HCT116 (cell line): Measurements from ENCODE around the gene EEF2KMT. TPM values are rescaled to one million over a fixed set of nuclear protein-coding genes. Genes with fewer than 3 reads are reported as not detected.

ENCODE experiments used
- ATAC-seq: fragments of 200-7000 bp; cut with Tn5 transposase; 2 replicates; pipeline ENCODE4 v1.9.1; 2020; ENCODE audit warnings: mild to moderate bottlenecking, moderate library complexity
- BruUV-seq: library from RNA; stranded (reverse); fragments of 400-500 nt; replicated peaks from 2 replicates; lab custom pipeline; 2021; lab: Mats Ljungman, UMichigan
- CTCF ChIA-PET: fragments of 300-600 bp; sonication (Branson Sonifier 250); formaldehyde crosslinking; loops from one replicate; lab custom pipeline; 2021; ENCODE audit warnings: antibody characterized with exemption; lab: Charles Lee
- POLR2A ChIA-PET: fragments of 300-600, 350-600 bp; sonication (Branson Sonifier 250); formaldehyde crosslinking; loops from one replicate; lab custom pipeline; 2021; ENCODE audit warnings: antibody characterized with exemption; lab: Charles Lee
- RAD21 ChIA-PET, 2 experiments: fragments of 300-600 bp; sonication (Branson Sonifier 250); formaldehyde crosslinking; loops; one replicate each; lab custom pipeline; 2023; ENCODE audit warnings: low total read pairs in 2 of 2; ENCODE audit not compliant: uncharacterized antibody in 2 of 2, unreplicated experiment in 2 of 2, low non-redundant PET in 1 of 2; lab: Charles Lee
- DNase-seq: peaks from one replicate; pipeline ENCODE4 v3.0.0-alpha.2; 2010; ENCODE audit warnings: low read depth, low spot score
- H2AFZ ChIP-seq: fragments of 200-600 bp; shearing (Covaris generic), sonication (generic); 2 replicates; pipeline ENCODE4 v1.6.1; 2017; ENCODE audit warnings: low read depth, mixed run types, mixed read lengths, antibody characterized with exemption, low read length; ENCODE audit not compliant: poor library complexity, severe bottlenecking
- H3K27ac ChIP-seq: 2 replicates; pipeline ENCODE4 v1.5.1; 2012; ENCODE audit warnings: low read depth, low read length
- H3K27me3 ChIP-seq: fragments of 200-600 bp; sonication (generic); 2 replicates; pipeline ENCODE4 v1.6.1; 2016; ENCODE audit warnings: mixed run types, low read length, mixed read lengths; ENCODE audit not compliant: insufficient read depth
- H3K36me3 ChIP-seq, 2 experiments: fragments of 200-500 bp in 1 of 2; fragments of 200-600 bp in 1 of 2; sonication (Bioruptor generic) in 1 of 2; sonication (generic) in 1 of 2; 2 replicates each; pipeline versions ENCODE4 v1.5.1 to v1.6.1; 2014 to 2016; ENCODE audit warnings: low read length in 2 of 2, inconsistent platforms in 1 of 2, mixed read lengths in 1 of 2, mixed run types in 1 of 2; ENCODE audit not compliant: insufficient read depth in 2 of 2, control insufficient read depth in 1 of 2
- H3K4me1 ChIP-seq, 2 experiments: fragments of 200-600 bp in 1 of 2; sonication (generic) in 1 of 2; 2 replicates each; pipeline versions ENCODE4 v1.5.1 to v1.6.1; 2012 to 2017; ENCODE audit warnings: low read length in 2 of 2, inconsistent platforms in 1 of 2, mild to moderate bottlenecking in 1 of 2, mixed read lengths in 1 of 2, mixed run types in 1 of 2, moderate library complexity in 1 of 2; ENCODE audit not compliant: insufficient read depth in 2 of 2, control insufficient read depth in 1 of 2
- H3K4me2 ChIP-seq: fragments of 200-600 bp; sonication (generic); 2 replicates; pipeline ENCODE4 v1.6.1; 2017; ENCODE audit warnings: mixed run types, low read length, mixed read lengths
- H3K4me3 ChIP-seq, 2 experiments: fragments of 200-600 bp in 1 of 2; sonication (generic) in 1 of 2; replicated peaks in 1 of 2; 2 replicates each; pipeline ENCODE4 v1.5.1; 2011 to 2016; ENCODE audit warnings: low read length in 2 of 2, control low read depth in 1 of 2, low read depth in 1 of 2, mild to moderate bottlenecking in 1 of 2, mixed read lengths in 1 of 2, mixed run types in 1 of 2
- H3K79me2 ChIP-seq: fragments of 200-600 bp; sonication (generic); 2 replicates; pipeline ENCODE4 v1.6.1; 2017; ENCODE audit warnings: mild to moderate bottlenecking, mixed run types, low read length, moderate library complexity, mixed read lengths; ENCODE audit not compliant: insufficient read depth
- H3K9ac ChIP-seq: fragments of 200-600 bp; sonication (generic); 2 replicates; pipeline ENCODE4 v1.6.1; 2016; ENCODE audit warnings: low read length, mixed read lengths
- H3K9me2 ChIP-seq: fragments of 200-600 bp; sonication (generic), shearing (Covaris generic); 2 replicates; pipeline ENCODE4 v1.6.1; 2017; ENCODE audit warnings: mixed run types, mild to moderate bottlenecking, moderate library complexity; ENCODE audit not compliant: insufficient read depth
- H3K9me3 ChIP-seq, 2 experiments: fragments of 200-500 bp in 1 of 2; fragments of 200-600 bp in 1 of 2; sonication (Bioruptor generic) in 1 of 2; sonication (generic) in 1 of 2; 2 replicates each; pipeline ENCODE4 v1.6.1; 2014 to 2017; ENCODE audit warnings: low read length in 2 of 2, mixed read lengths in 2 of 2, inconsistent platforms in 1 of 2, low read depth in 1 of 2, mild to moderate bottlenecking in 1 of 2, mixed run types in 1 of 2, moderate library complexity in 1 of 2; ENCODE audit not compliant: control insufficient read depth in 1 of 2, insufficient read depth in 1 of 2
- H4K20me1 ChIP-seq: fragments of 200-600 bp; sonication (generic), shearing (Covaris generic); 2 replicates; pipeline ENCODE4 v1.6.1; 2017; ENCODE audit warnings: mixed run types, mild to moderate bottlenecking, moderate library complexity; ENCODE audit not compliant: insufficient read depth
- CBX3 ChIP-seq: IDR thresholded peaks from 2 replicates; pipeline ENCODE4 v1.6.1; 2012; ENCODE audit warnings: low read depth
- EGR1 ChIP-seq: IDR thresholded peaks from 2 replicates; pipeline ENCODE4 v1.6.1; 2012; ENCODE audit warnings: low read depth
- ELF1 ChIP-seq: IDR thresholded peaks from 2 replicates; pipeline ENCODE4 v1.6.1; 2012; ENCODE audit warnings: low read depth, borderline replicate concordance
- EZH2phosphoT487 ChIP-seq: fragments of 200-600 bp; IDR thresholded peaks from 2 replicates; pipeline ENCODE4 v1.6.1; 2018; ENCODE audit warnings: antibody characterized with exemption, borderline replicate concordance
- POLR2A ChIP-seq: IDR thresholded peaks from 2 replicates; pipeline ENCODE4 v1.7.0; 2011; ENCODE audit warnings: borderline replicate concordance; ENCODE audit not compliant: insufficient read depth, insufficient read length; ENCODE audit errors: extremely low read depth
- RAD21 ChIP-seq: IDR thresholded peaks from 2 replicates; pipeline ENCODE4 v1.6.1; 2012; ENCODE audit warnings: low read depth, mild to moderate bottlenecking
- SIN3A ChIP-seq: IDR thresholded peaks from 2 replicates; pipeline ENCODE4 v1.6.1; 2012; ENCODE audit warnings: low read depth
- TCF7L2 ChIP-seq: IDR thresholded peaks from 2 replicates; pipeline ENCODE4 v1.7.0; 2011; ENCODE audit warnings: borderline replicate concordance, inconsistent platforms; ENCODE audit not compliant: insufficient read depth, insufficient read length; ENCODE audit errors: extremely low read depth
- YY1 ChIP-seq: IDR thresholded peaks from 2 replicates; pipeline ENCODE4 v1.6.1; 2011; ENCODE audit warnings: low read length, low read depth, moderate library complexity, mild to moderate bottlenecking; ENCODE audit not compliant: insufficient replicate concordance; ENCODE audit errors: extremely low read depth
- ZBTB33 ChIP-seq: IDR thresholded peaks from 2 replicates; pipeline ENCODE4 v1.6.1; 2011; ENCODE audit warnings: mild to moderate bottlenecking, low read length, moderate library complexity; ENCODE audit not compliant: insufficient replicate concordance; ENCODE audit errors: extremely low read depth
- intact Hi-C: fragments of 100-400 bp; cut with micrococcal nuclease; formaldehyde crosslinking; loops from 2 replicates; pipeline ENCODE4 v1.10.0; 2022
- total RNA-seq: library from RNA; stranded (reverse); gene quantifications from one replicate; pipeline ENCODE4 v1.2.1, GENCODE V29; 2021; ENCODE audit not compliant: unreplicated experiment
- TF ChIP-seq, protein P1 (sequence below): IDR thresholded peaks from 2 replicates; pipeline ENCODE4 v1.6.1; 2012

EEF2KMT gene
- total RNA-seq, 1 experiment from 2014 or later = 25.6 TPM

DNA sequence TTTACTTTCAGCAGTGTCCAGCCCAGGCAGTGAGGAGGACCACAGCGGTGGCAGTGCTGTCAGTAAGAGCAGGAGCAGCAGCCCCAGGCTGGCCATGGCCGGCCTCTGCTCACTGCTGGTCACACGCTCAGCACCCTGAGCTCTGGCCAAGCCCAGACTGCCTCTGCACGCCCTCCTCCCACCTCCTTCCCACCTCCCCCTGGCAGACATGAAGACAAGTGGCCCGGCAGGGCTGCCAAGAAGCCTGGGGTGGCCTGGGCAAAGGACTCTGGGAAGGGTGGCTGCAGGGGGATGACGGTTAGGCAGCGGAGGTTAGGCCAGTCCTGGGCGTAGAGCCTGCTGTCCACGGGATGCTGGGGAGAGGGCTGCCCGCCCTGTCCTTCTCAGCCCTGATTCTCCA, 31.8 kb downstream of the EEF2KMT start, which contains the start of gene C16orf89:
C16orf89 (minus strand) TSS at position 144 of the 400 bp plus-strand sequence; CDS start at position 96, 48 bp downstream.
- no peak for ATAC-seq
- BruUV-seq = no TSS peak

More for the DNA sequence above, 31.8 kb downstream of the EEF2KMT start, which contains the start of gene C16orf89:
- Histone ChIP-seq H3K9ac (no peak within 1 kb of the TSS), H3K27me3 (peaks cover 15% of the 10 kb centered on the region; the same call in 1 of the 2 replicates), H3K79me2 (no peaks in the 10 kb centered on the region), H3K4me3 (no peak within 1 kb of the TSS), H2AFZ (no peak within 1 kb of the TSS), H3K27ac (no peak within 1 kb of the TSS), H3K4me2 (no peak within 1 kb of the TSS), H3K36me3 (no peaks in the 10 kb centered on the region), H4K20me1 (no peaks in the 10 kb centered on the region), H3K9me2 (no peaks in the 10 kb centered on the region), H3K4me1 (no peaks in the 10 kb centered on the region), H3K9me3 (no peaks in the 10 kb centered on the region)
- ChIA-PET RAD21 (no interaction called here), POLR2A (no interaction called here), CTCF (no interaction called here)
- no peak for TF ChIP-seq EGR1
- no peak for TF ChIP-seq YY1
- TF ChIP-seq EZH2phosphoT487 = no peak
- TF ChIP-seq, protein P1, sequence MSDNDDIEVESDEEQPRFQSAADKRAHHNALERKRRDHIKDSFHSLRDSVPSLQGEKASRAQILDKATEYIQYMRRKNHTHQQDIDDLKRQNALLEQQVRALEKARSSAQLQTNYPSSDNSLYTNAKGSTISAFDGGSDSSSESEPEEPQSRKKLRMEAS = no peak
- no peak for TF ChIP-seq RAD21
- TF ChIP-seq CBX3 = no peak
- TF ChIP-seq SIN3A = no peak
- TF ChIP-seq ELF1 = no peak
- no peak for TF ChIP-seq ZBTB33
- TF ChIP-seq TCF7L2 = no peak
- no peak for TF ChIP-seq POLR2A
- no peak for DNase-seq
- intact Hi-C loops = no loop called here
